ENCODE data around the gene CDKAL1.
"Not testable (repeated sequence)": the region's sequence is repeated elsewhere in the genome, so short reads cannot be mapped to it uniquely, and the experiment has no call there.

Gene CDKAL1

GRCh38 chr6:20909621-20910020, 375.4 kb downstream of the CDKAL1 start:
- no peak for DNase-seq (ENCODE audit: low read depth in 1 of 2, low spot score in 1 of 2)

GRCh38 chr6:20911712-20912111, 377.5 kb downstream of the CDKAL1 start:
- no peak for DNase-seq (ENCODE audit: low read depth in 1 of 2, low spot score in 1 of 2)

- no peak for DNase-seq (ENCODE audit: low read depth in 1 of 2, low spot score in 1 of 2)
Observed at GRCh38 chr6:20915156-20915555, 380.9 kb downstream of the CDKAL1 start.

- no peak for DNase-seq (ENCODE audit: low read depth in 1 of 2, low spot score in 1 of 2)
Observed at GRCh38 chr6:20915626-20916025, 381.4 kb downstream of the CDKAL1 start.

- no peak for DNase-seq (ENCODE audit: low read depth in 1 of 2, low spot score in 1 of 2)
Observed at GRCh38 chr6:20916086-20916485, 381.8 kb downstream of the CDKAL1 start.

GRCh38 chr6:20918868-20919267, 384.6 kb downstream of the CDKAL1 start:
- no peak for DNase-seq (ENCODE audit: low read depth in 1 of 2, low spot score in 1 of 2)

GRCh38 chr6:20919677-20920385, 385.6 kb downstream of the CDKAL1 start:
- DNase-seq (ENCODE audit: low read depth in 1 of 2, low spot score in 1 of 2) = no peak

GRCh38 chr6:20921578-20921977, 387.3 kb downstream of the CDKAL1 start:
- no peak for DNase-seq (ENCODE audit: low read depth in 1 of 2, low spot score in 1 of 2)

GRCh38 chr6:20922743-20923142, 388.5 kb downstream of the CDKAL1 start:
- DNase-seq (ENCODE audit: low read depth in 1 of 2, low spot score in 1 of 2) = no peak

- not testable (repeated sequence) for DNase-seq (ENCODE audit: low read depth in 1 of 2, low spot score in 1 of 2)
Observed at GRCh38 chr6:20924094-20924493, 389.8 kb downstream of the CDKAL1 start.

GRCh38 chr6:20924911-20925543, 390.8 kb downstream of the CDKAL1 start:
- DNase-seq (ENCODE audit: low read depth in 1 of 2, low spot score in 1 of 2) = no peak

- no peak for DNase-seq (ENCODE audit: low read depth in 1 of 2, low spot score in 1 of 2)
Observed at GRCh38 chr6:20927130-20927860, 393.0 kb downstream of the CDKAL1 start.

GRCh38 chr6:20929283-20929682, 395.0 kb downstream of the CDKAL1 start:
- no peak for DNase-seq (ENCODE audit: low read depth in 1 of 2, low spot score in 1 of 2)

GRCh38 chr6:20931093-20931492, 396.8 kb downstream of the CDKAL1 start:
- no peak for DNase-seq (ENCODE audit: low read depth in 1 of 2, low spot score in 1 of 2)

GRCh38 chr6:20931772-20932171, 397.5 kb downstream of the CDKAL1 start:
- no peak for DNase-seq (ENCODE audit: low read depth in 1 of 2, low spot score in 1 of 2)

- no peak for DNase-seq (ENCODE audit: low read depth in 1 of 2, low spot score in 1 of 2)
Observed at GRCh38 chr6:20932284-20932683, 398.0 kb downstream of the CDKAL1 start.

- no peak for DNase-seq (ENCODE audit: low read depth in 1 of 2, low spot score in 1 of 2)
Observed at GRCh38 chr6:20933057-20933788, 399.0 kb downstream of the CDKAL1 start.

GRCh38 chr6:20936949-20937348, 402.7 kb downstream of the CDKAL1 start:
- no peak for DNase-seq (ENCODE audit: low read depth in 1 of 2, low spot score in 1 of 2)

GRCh38 chr6:20939161-20939775, 405.0 kb downstream of the CDKAL1 start:
- no peak for DNase-seq (ENCODE audit: low read depth in 1 of 2, low spot score in 1 of 2)

- no peak for DNase-seq (ENCODE audit: low read depth in 1 of 2, low spot score in 1 of 2)
Observed at GRCh38 chr6:20943040-20943627, 408.9 kb downstream of the CDKAL1 start.

- DNase-seq (ENCODE audit: low read depth in 1 of 2, low spot score in 1 of 2) = no peak
Observed at GRCh38 chr6:20943922-20944321, 409.7 kb downstream of the CDKAL1 start.
